Heart left ventricle (tissue), 16 donors: ENCODE data around the gene LRBA. TPM values are rescaled to one million over a fixed set of nuclear protein-coding genes. Genes with fewer than 3 reads are reported as not detected.
A peak's percentile ranks its signal among the peaks of the same experiment; 100 is the strongest.
"Not testable (repeated sequence)": the region's sequence is repeated elsewhere in the genome, so short reads cannot be mapped to it uniquely, and the experiment has no call there.

ENCODE experiments used
- ATAC-seq, 4 donors: fragments of 200-7000 bp; cut with Tn5 transposase; one replicate each; pipeline ENCODE4 v1.9.1; 2020 to 2022; ENCODE audit warnings: moderate library complexity in 4 of 4, mild to moderate bottlenecking in 3 of 4, moderate number of reproducible peaks in 1 of 4
- DNase-seq, 5 donors: peaks; one replicate each; pipeline ENCODE4 v3.0.0-alpha.2; 2020
- H3K27ac ChIP-seq, 12 donors: fragments of 200-600 bp; sonication (generic) in 4 of 12; one replicate each; pipeline versions ENCODE4 v1.5.0 to v1.8.0; 2016 to 2022; ENCODE audit warnings: mild to moderate bottlenecking in 2 of 12
- H3K27me3 ChIP-seq, 9 donors: fragments of 200-600 bp; sonication (generic) in 2 of 9; one replicate each; pipeline versions ENCODE4 v1.5.1 to v1.8.0; 2016 to 2022; ENCODE audit warnings: mild to moderate bottlenecking in 3 of 9
- H3K36me3 ChIP-seq, 9 donors: fragments of 200-600 bp; sonication (generic) in 2 of 9; one replicate each; pipeline versions ENCODE4 v1.5.0 to v1.8.0; 2018 to 2022; ENCODE audit warnings: mild to moderate bottlenecking in 2 of 9
- H3K4me1 ChIP-seq, 12 donors: fragments of 200-600 bp; sonication (generic) in 4 of 12; one replicate each; pipeline versions ENCODE4 v1.5.0 to v1.8.0; 2016 to 2022; ENCODE audit warnings: mild to moderate bottlenecking in 3 of 12
- H3K4me3 ChIP-seq, 12 donors: fragments of 200-600 bp; sonication (generic) in 4 of 12; one replicate each; pipeline versions ENCODE4 v1.5.0 to v1.8.0; 2017 to 2022; ENCODE audit warnings: mild to moderate bottlenecking in 9 of 12, moderate library complexity in 4 of 12
- H3K9me3 ChIP-seq, 12 donors: fragments of 200-600 bp; sonication (generic) in 4 of 12; one replicate each; pipeline versions ENCODE4 v1.5.0 to v1.8.0; 2016 to 2022; ENCODE audit warnings: mild to moderate bottlenecking in 1 of 12
- CTCF ChIP-seq, 12 donors: fragments of 200-600 bp; sonication (generic) in 4 of 12; IDR thresholded peaks; one replicate each; pipeline versions ENCODE4 v1.5.0 to v1.8.0; 2018 to 2022; ENCODE audit warnings: antibody characterized with exemption in 12 of 12, mild to moderate bottlenecking in 5 of 12
- POLR2A ChIP-seq, 2 donors: fragments of 450-650 bp; IDR thresholded peaks; one replicate each; pipeline ENCODE4 v1.6.1; 2017; ENCODE audit warnings: antibody characterized with exemption in 2 of 2, mild to moderate bottlenecking in 2 of 2, moderate library complexity in 2 of 2
- WGBS, 4 donors: extraction: QIAGEN DNeasy Blood & Tissue Kit in 2 of 4; methylation state at CpG; one replicate each; pipeline versions ENCODE4 v1.1.5 to v1.1.7; 2013 to 2018; 5-methylcytosine and 5-hydroxymethylcytosine counted together
- intact Hi-C, 10 donors: fragments of 100-400 bp; cut with DNase I; formaldehyde crosslinking; loops; one replicate each; pipeline versions ENCODE4 v1.11.1 to v1.14.2; 2022
- polyA plus RNA-seq, 2 donors: library from polyadenylated mRNA; stranded (reverse); fragments of 200-250 nt; gene quantifications; one replicate each; pipeline ENCODE4 v1.2.3, GENCODE V29; 2013
- total RNA-seq, 9 donors: library from RNA; depleted of rRNA in 2 of 9; stranded (reverse); fragments of >200 nt in 2 of 9; fragmentation: NEBNext Ultra II Directional in 3 of 9; extraction: Animal tissue kit (Norgen Biotek cat#: 25700) in 3 of 9; gene quantifications; one replicate each; pipeline versions ENCODE4 v1.1.0 to v1.2.4, GENCODE V29; 2016 to 2023
- donor health status: ischemic (EF 13 %, LVEDD 7.1; RV severe dilation, severe dysfunction).
- donor health status: healthy with polysubstance abuse.
- donor health status: DM: no; HTN: yes; CAD: no.
- donor health status: DM: no; HTN: no; CAD: no.
- donor health status: ischemic (EF 25% LVEDD 6.9; RV normal size, moderate dysfunction).
- donor health status: ischemic (EF 25% LVEDD 5.7; RV mildly dilated, moderate dysfunction).
- donor health status: healthy.
- donor health status: DM: yes; HTN: yes; CAD: no.
- donor health status: ischemic (EF 35%, LVEDD 5.7; RV mildly dilated, moderate dysfunction).
- donor health status: nonischemic (EF 11% LVEDD 7.7; RV severe dilation, severe dysfunction).
- donor health status: DM: yes; HTN: yes; CAD: no.
- donor health status: PGD.
- donor health status: ischemic (EF 29% LVEDD 5.4; RV normal size, mild dysfunction).
- donor health status: nonischemic (EF 23%, LVEDD 6.1; RV moderate dilation, normal function).

LRBA gene
- total and polyA plus RNA-seq, 11 donors, result 6.5 to 35.1 (median 22.6) TPM

GRCh38 chr4:150970685-150971151, 44.4 kb downstream of the LRBA start:
- Histone ChIP-seq H3K9me3 (peaks cover 0 to 6% (median 0%) of the 10 kb centered on the region in 12 donors), H3K4me1 (peaks cover 0 to 16% (median 1%) of the 10 kb centered on the region in 12 donors), H3K27me3 (no peaks in the 10 kb centered on the region), H3K27ac (no peak overlapping the region), H3K36me3 (no peaks in the 10 kb centered on the region), H3K4me3 (no peak overlapping the region)
- WGBS, 4 donors, result 88 to 99% (median 96%) methylated on average over 2 of the region's 2 CpGs
- TF ChIP-seq POLR2A (IDR thresholded peaks at IDR 0.05) (no peak), CTCF (IDR thresholded peaks at IDR 0.05) (no peak)
- intact Hi-C loops, result no loop called here
- DNase-seq, result no peak
- ATAC-seq, result no peak

GRCh38 chr4:150964754-150965153, 50.3 kb downstream of the LRBA start:
- Histone ChIP-seq H3K4me1 (peaks cover 0 to 20% (median 7%) of the 10 kb centered on the region in 12 donors), H3K27ac (no peak overlapping the region), H3K27me3 (no peaks in the 10 kb centered on the region), H3K4me3 (no peak overlapping the region), H3K36me3 (no peaks in the 10 kb centered on the region), H3K9me3 (peaks cover 0 to 6% (median 0%) of the 10 kb centered on the region in 12 donors)
- ATAC-seq (no peak), DNase-seq (no peak)
- no peak for TF ChIP-seq CTCF (IDR thresholded peaks at IDR 0.05)
- no peak for TF ChIP-seq POLR2A (IDR thresholded peaks at IDR 0.05)
- intact Hi-C loops, result no loop called here

GRCh38 chr4:150963602-150964345, 51.3 kb downstream of the LRBA start:
- H3K27ac ChIP-seq, H3K9me3 ChIP-seq, H3K36me3 ChIP-seq, H3K4me3 ChIP-seq, DNase-seq, intact Hi-C loops, ATAC-seq, H3K27me3 ChIP-seq: not testable (repeated sequence)
- peaks cover 0 to 20% (median 7%) of the 10 kb centered on the region in 12 donors for H3K4me1 ChIP-seq
- WGBS, 4 donors, result 96 to 97% (median 97%) methylated on average over 30 to 47 of the region's 47 CpGs

- Histone ChIP-seq H3K27me3 (no peaks in the 10 kb centered on the region), H3K9me3 (peaks cover 0 to 7% (median 0%) of the 10 kb centered on the region in 12 donors), H3K4me1 (peaks cover 0 to 20% (median 7%) of the 10 kb centered on the region in 12 donors), H3K4me3 (no peak overlapping the region), H3K36me3 (no peaks in the 10 kb centered on the region), H3K27ac (no peak overlapping the region)
- no peak for DNase-seq
- ATAC-seq, result peak in 1 of 4 donors; percentile 53
- intact Hi-C loops, result no loop called here
- WGBS, 4 donors, result 35 to 53% (median 51%) methylated on average over 1 of the region's 1 CpG
- TF ChIP-seq POLR2A (IDR thresholded peaks at IDR 0.05), result no peak
- TF ChIP-seq CTCF (IDR thresholded peaks at IDR 0.05), result no peak
Observed at GRCh38 chr4:150962245-150962644, 52.8 kb downstream of the LRBA start.
